Common myeloid progenitor, CD34-positive (primary cell): ENCODE data around the gene PIP5K1B.

Experiments
- CTCF ChIA-PET: fragments of 350-600 bp; sonication (Branson Sonifier 250); formaldehyde crosslinking; loops from one replicate; lab custom pipeline; 2021; ENCODE audit warnings: antibody characterized with exemption; lab: Charles Lee
- POLR2A ChIA-PET: fragments of 350-600 bp; sonication (Branson Sonifier 250); formaldehyde crosslinking; loops from one replicate; lab custom pipeline; 2021; ENCODE audit warnings: antibody characterized with exemption; lab: Charles Lee
- DNase-seq, 3 donors: peaks; one replicate each; pipeline versions ENCODE4 v3.0.0 to v3.0.0-alpha.2; 2013
- H3K27ac ChIP-seq, 2 experiments: 1 replicate in 1 of 2; 2 replicates in 1 of 2; pipeline ENCODE4 v1.7.0; 2013; ENCODE audit warnings: inconsistent platforms in 2 of 2, low read length in 2 of 2, mild to moderate bottlenecking in 2 of 2, low read depth in 1 of 2, moderate library complexity in 1 of 2; ENCODE audit not compliant: severe bottlenecking in 2 of 2, insufficient read depth in 1 of 2, poor library complexity in 1 of 2
- H3K27me3 ChIP-seq, 5 experiments: replicated peaks in 2 of 5; 1 replicate in 3 of 5; 2 replicates in 2 of 5; pipeline versions ENCODE4 v1.6.1 to v1.7.0; 2013; ENCODE audit warnings: low read length in 4 of 5, mild to moderate bottlenecking in 2 of 5, moderate library complexity in 2 of 5, inconsistent platforms in 1 of 5; ENCODE audit not compliant: insufficient read depth in 5 of 5, control insufficient read depth in 4 of 5
- H3K36me3 ChIP-seq, 4 experiments: 1 replicate in 2 of 4; 2 replicates in 2 of 4; pipeline versions ENCODE4 v1.6.1 to v1.7.0; 2013; ENCODE audit warnings: low read length in 3 of 4, control low read depth in 1 of 4, mild to moderate bottlenecking in 1 of 4; ENCODE audit not compliant: control insufficient read depth in 4 of 4, insufficient read depth in 4 of 4
- H3K4me1 ChIP-seq, 4 experiments: 1 replicate in 3 of 4; 2 replicates in 1 of 4; pipeline versions ENCODE4 v1.6.1 to v1.7.1; 2013; ENCODE audit warnings: low read length in 3 of 4, mild to moderate bottlenecking in 3 of 4, control low read depth in 1 of 4, inconsistent platforms in 1 of 4, moderate library complexity in 1 of 4; ENCODE audit not compliant: control insufficient read depth in 4 of 4, insufficient read depth in 4 of 4; ENCODE audit errors: control extremely low read depth in 1 of 4
- H3K4me3 ChIP-seq, 7 experiments: 1 replicate in 4 of 7; 2 replicates in 3 of 7; pipeline versions ENCODE4 v1.5.1 to v1.7.0; 2013; ENCODE audit warnings: mild to moderate bottlenecking in 7 of 7, low read length in 6 of 7, moderate library complexity in 6 of 7, inconsistent platforms in 2 of 7, low read depth in 2 of 7, control low read depth in 1 of 7; ENCODE audit not compliant: insufficient read depth in 4 of 7, control insufficient read depth in 1 of 7; ENCODE audit errors: extremely low read depth in 1 of 7
- H3K9me3 ChIP-seq, 5 experiments: 1 replicate in 4 of 5; 2 replicates in 1 of 5; pipeline versions ENCODE4 v1.6.1 to v1.7.1; 2013; ENCODE audit warnings: low read length in 4 of 5, mild to moderate bottlenecking in 2 of 5, inconsistent platforms in 1 of 5, low read depth in 1 of 5, moderate library complexity in 1 of 5; ENCODE audit not compliant: control insufficient read depth in 4 of 5, insufficient read depth in 2 of 5; ENCODE audit errors: control extremely low read depth in 1 of 5
- WGBS: methylation state at CpG from one replicate; pipeline ENCODE4 v1.1.5; 2013; ENCODE audit not compliant: insufficient coverage; 5-methylcytosine and 5-hydroxymethylcytosine counted together

The PIP5K1B gene

GRCh38 chr9:68755752-68756151 lies 50.7 kb downstream of the PIP5K1B start:
- Histone ChIP-seq H3K36me3 (peaks cover 0 to 9% (median 0%) of the 10 kb centered on the region in 4 experiments), H3K27ac (no peak overlapping the region), H3K4me3 (no peak overlapping the region), H3K4me1 (peaks cover 0 to 8% (median 0%) of the 10 kb centered on the region in 4 experiments), H3K27me3 (no peaks in the 10 kb centered on the region), H3K9me3 (peaks cover 0 to 19% (median 3%) of the 10 kb centered on the region in 5 experiments)
- POLR2A ChIA-PET: no interaction called here
- 100% methylated on average over 4 of the region's 4 CpGs for WGBS
- DNase-seq: no peak
- CTCF ChIA-PET: no interaction called here

- Histone ChIP-seq H3K4me1 (peaks cover 0 to 3% (median 0%) of the 10 kb centered on the region in 4 experiments), H3K27ac (no peak overlapping the region), H3K36me3 (peaks cover 0 to 9% (median 0%) of the 10 kb centered on the region in 4 experiments), H3K4me3 (no peak overlapping the region), H3K9me3 (peaks cover 0 to 19% (median 3%) of the 10 kb centered on the region in 5 experiments), H3K27me3 (no peaks in the 10 kb centered on the region)
- POLR2A ChIA-PET: no interaction called here
- DNase-seq: no peak
- WGBS: no CpG with 5 or more reads among the region's 2 CpGs
- CTCF ChIA-PET: interaction anchor here (0.9 kb wide), 1 partner anchor 11 kb away, joined by 3 read pairs; no protein-coding TSS in a partner anchor
Measured at GRCh38 chr9:68759981-68760673, 55.1 kb downstream of the PIP5K1B start.

DNA sequence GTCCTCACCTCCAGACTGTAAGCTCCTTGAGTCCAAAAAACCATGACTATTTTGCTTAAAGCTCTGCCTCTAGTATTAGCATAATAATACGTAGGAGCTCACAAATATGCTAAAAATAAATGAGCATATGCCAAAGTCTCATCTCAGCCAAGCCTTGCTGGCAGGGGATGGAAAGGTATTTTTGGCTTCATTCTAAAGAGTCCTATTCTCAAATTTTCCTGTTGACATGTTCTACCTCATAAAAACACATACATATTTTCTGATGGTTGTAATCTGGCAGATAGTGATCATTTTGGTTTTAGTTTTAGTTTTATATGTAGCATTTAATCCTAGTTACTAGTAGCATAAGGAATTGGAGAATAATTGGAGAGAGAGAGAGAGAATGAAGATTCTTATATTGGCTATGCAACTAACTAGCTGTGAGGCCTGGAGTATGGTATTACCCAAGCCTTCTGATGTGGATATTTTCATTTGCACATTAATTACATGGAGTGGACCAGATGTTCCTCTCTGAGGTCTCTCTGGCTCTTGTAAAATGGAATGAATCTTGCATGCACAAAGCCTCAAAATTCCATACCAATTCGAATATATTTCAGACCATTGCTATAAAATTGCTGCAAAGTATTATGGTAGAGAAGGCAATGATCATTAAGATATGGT lies 55.8 kb downstream of the PIP5K1B start:
- WGBS: no CpG with 5 or more reads among the region's 2 CpGs
- no peak overlapping the region for H3K27ac ChIP-seq
- H3K4me3 ChIP-seq: no peak overlapping the region
- peaks cover 0 to 19% (median 3%) of the 10 kb centered on the region in 5 experiments for H3K9me3 ChIP-seq
- no peaks in the 10 kb centered on the region for H3K27me3 ChIP-seq
- no peaks in the 10 kb centered on the region for H3K4me1 ChIP-seq
- H3K36me3 ChIP-seq: peaks cover 0 to 9% (median 0%) of the 10 kb centered on the region in 4 experiments
- no peak for DNase-seq
- ChIA-PET POLR2A (no interaction called here), CTCF (interaction anchor here (0.9 to 1.3 kb wide), 2 partner anchors 7 to 10 kb away, joined by 3 to 4 read pairs; no protein-coding TSS in a partner anchor)

GRCh38 chr9:68762570-68762969 lies 57.5 kb downstream of the PIP5K1B start:
- ChIA-PET CTCF (interaction anchor here (1.2 to 1.9 kb wide), 5 partner anchors 9 to 264 kb away, joined by 3 to 8 read pairs (median 5); no protein-coding TSS in a partner anchor), POLR2A (no interaction called here)
- WGBS: 100% methylated on average over 2 of the region's 4 CpGs
- no peak overlapping the region for H3K27ac ChIP-seq
- H3K4me1 ChIP-seq: no peaks in the 10 kb centered on the region
- H3K9me3 ChIP-seq: peaks cover 0 to 19% (median 3%) of the 10 kb centered on the region in 5 experiments
- H3K27me3 ChIP-seq: no peaks in the 10 kb centered on the region
- H3K4me3 ChIP-seq: no peak overlapping the region
- no peak for DNase-seq
- H3K36me3 ChIP-seq: peaks cover 0 to 9% (median 0%) of the 10 kb centered on the region in 4 experiments

DNA sequence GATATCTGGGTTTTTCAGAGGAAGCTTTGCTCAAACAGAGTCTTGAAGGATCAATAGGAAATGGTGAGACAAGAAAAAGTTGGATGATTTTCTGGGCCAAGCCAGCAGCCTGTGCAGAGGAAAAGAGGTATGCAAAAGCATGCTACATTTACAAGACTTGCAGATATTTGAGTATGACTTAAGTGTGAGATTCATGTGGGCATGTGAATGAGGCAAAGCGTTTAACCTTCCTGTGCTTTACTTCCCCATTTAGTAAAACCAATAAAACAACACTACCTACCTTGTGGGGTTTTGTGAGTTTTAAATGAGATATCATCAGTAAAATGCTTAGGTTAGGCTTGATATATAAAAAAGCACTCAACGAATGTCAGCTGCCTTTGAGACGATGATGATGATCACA lies 58.1 kb downstream of the PIP5K1B start:
- no peak overlapping the region for H3K4me3 ChIP-seq
- H3K4me1 ChIP-seq: peaks cover 0 to 3% (median under 1%) of the 10 kb centered on the region in 4 experiments
- peaks cover 0 to 4% (median 0%) of the 10 kb centered on the region in 4 experiments for H3K36me3 ChIP-seq
- H3K27me3 ChIP-seq: no peaks in the 10 kb centered on the region
- H3K27ac ChIP-seq: no peak overlapping the region
- CTCF ChIA-PET: interaction anchor here (1.2 to 1.9 kb wide), 4 partner anchors 12 to 263 kb away, joined by 3 to 8 read pairs (median 6); no protein-coding TSS in a partner anchor
- POLR2A ChIA-PET: no interaction called here
- WGBS: no CpG with 5 or more reads among the region's 3 CpGs
- DNase-seq: peak in 2 of 3 donors; percentile 37 to 44
- peaks cover 0 to 13% (median 3%) of the 10 kb centered on the region in 5 experiments for H3K9me3 ChIP-seq

GRCh38 chr9:68768619-68769018 lies 63.6 kb downstream of the PIP5K1B start:
- Histone ChIP-seq H3K9me3 (no peaks in the 10 kb centered on the region), H3K27ac (no peak overlapping the region), H3K36me3 (no peaks in the 10 kb centered on the region), H3K27me3 (no peaks in the 10 kb centered on the region), H3K4me1 (peaks cover 0 to 8% (median 4%) of the 10 kb centered on the region in 4 experiments), H3K4me3 (no peak overlapping the region)
- ChIA-PET CTCF (interaction anchor here (1.2 kb wide), 2 partner anchors 11 to 29 kb away, joined by 3 to 4 read pairs; a partner anchor contains a TSS), POLR2A (no interaction called here)
- no peak for DNase-seq
- WGBS: 100% methylated on average over 3 of the region's 3 CpGs
